ENCODE results near the gene CFAP100. TPM values are rescaled to one million over a fixed set of nuclear protein-coding genes. Genes with fewer than 3 reads are reported as not detected.

CFAP100 gene
- total RNA-seq, 4 donors from 2014 or later: not detected

DNA sequence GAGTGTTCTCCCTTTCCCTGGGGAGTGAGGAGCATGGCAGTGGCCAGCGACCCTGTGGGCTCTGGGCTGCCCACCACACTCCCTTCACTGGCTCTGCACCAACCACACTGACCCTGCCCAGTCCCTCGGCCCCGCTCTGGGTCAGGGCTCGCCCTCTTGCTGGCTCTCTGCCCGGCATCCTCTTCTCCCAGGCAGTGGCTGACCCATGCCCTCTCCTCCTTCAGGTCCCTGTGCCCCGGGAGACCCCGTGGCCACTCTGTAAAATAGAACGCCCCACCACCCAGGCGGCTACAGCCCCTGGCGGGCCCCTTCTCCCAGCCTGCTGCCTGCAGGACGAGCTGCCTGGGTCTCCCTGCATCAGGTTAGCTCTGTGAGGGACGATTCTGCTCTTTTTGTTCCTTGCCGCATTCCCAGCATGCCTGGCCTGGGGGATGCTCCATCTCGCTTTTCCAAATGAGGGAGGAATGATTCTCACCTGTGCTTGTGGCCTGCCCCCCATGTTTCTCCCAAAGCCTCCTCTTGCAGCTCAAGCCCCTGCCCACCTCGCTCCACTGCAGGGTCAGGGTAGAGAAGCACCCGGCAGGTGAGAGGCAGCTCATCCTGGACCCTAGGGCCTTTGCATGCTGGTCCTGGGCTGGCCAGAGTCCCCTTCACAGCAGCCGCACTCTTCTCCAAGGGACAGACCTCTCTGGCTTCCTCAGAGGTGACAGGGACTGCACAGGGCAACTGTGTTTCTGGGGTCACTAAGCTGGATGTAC is 14.5 kb upstream of the CFAP100 start:
- no peaks in the 10 kb centered on the region for H3K27me3 ChIP-seq
- 77% methylated on average over 17 of the region's 17 CpGs; no CpG with 5 or more reads in 1 of the 2 donors for WGBS, 2 donors (ENCODE audit: low coverage in 1 of 2)
- intact Hi-C loops (cut with DNase I; ENCODE audit: low total_unique reads) (no loop called here), in situ Hi-C loops (cut with MboI; ENCODE audit: low pct_ligation_motif_present in 1 of 4, low pct_unique_long_range_greater_than_20kb in 1 of 4, low sequenced_read_pairs in 3 of 4) (loop anchor here in 1 of 4 donors (25.0 kb wide), 1 partner anchor 243 kb away; no protein-coding TSS in a partner anchor)
- H3K4me1 ChIP-seq: no peaks in the 10 kb centered on the region
- TF ChIP-seq POLR2AphosphoS5 (IDR thresholded peaks at IDR 0.05) (no peak), POLR2A (IDR thresholded peaks at IDR 0.05) (no peak)
- H3K27ac ChIP-seq: no peak overlapping the region
- no peak for DNase-seq
- no peaks in the 10 kb centered on the region for H3K36me3 ChIP-seq
- H3K9me3 ChIP-seq: no peaks in the 10 kb centered on the region
- H3K4me3 ChIP-seq: no peak overlapping the region

DNA sequence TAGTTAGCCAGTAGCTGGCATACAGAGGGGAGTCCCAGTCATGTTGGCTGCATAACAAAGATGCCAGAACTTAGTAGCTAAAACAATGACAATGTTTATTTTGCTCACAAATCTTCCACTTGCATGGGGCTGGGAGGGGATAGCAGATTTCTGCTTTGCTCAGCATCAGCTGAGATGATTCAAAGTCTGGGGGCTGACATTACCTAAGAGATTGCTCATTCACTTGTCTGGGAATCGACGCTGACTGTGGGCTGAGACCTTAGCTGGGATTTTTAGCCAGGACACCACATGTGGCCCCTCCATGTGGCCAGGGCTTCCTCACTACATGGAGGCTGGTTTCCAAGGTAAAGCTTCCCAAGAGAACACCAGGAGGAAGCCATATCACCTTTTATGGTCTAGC is 12.7 kb upstream of the CFAP100 start:
- TF ChIP-seq, protein P1, sequence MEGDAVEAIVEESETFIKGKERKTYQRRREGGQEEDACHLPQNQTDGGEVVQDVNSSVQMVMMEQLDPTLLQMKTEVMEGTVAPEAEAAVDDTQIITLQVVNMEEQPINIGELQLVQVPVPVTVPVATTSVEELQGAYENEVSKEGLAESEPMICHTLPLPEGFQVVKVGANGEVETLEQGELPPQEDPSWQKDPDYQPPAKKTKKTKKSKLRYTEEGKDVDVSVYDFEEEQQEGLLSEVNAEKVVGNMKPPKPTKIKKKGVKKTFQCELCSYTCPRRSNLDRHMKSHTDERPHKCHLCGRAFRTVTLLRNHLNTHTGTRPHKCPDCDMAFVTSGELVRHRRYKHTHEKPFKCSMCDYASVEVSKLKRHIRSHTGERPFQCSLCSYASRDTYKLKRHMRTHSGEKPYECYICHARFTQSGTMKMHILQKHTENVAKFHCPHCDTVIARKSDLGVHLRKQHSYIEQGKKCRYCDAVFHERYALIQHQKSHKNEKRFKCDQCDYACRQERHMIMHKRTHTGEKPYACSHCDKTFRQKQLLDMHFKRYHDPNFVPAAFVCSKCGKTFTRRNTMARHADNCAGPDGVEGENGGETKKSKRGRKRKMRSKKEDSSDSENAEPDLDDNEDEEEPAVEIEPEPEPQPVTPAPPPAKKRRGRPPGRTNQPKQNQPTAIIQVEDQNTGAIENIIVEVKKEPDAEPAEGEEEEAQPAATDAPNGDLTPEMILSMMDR (IDR thresholded peaks at IDR 0.05): no peak
- H3K27ac ChIP-seq: no peak overlapping the region
- intact Hi-C loops (cut with DNase I; ENCODE audit: low total_unique reads) (no loop called here), in situ Hi-C loops (cut with MboI; ENCODE audit: low pct_ligation_motif_present in 1 of 4, low pct_unique_long_range_greater_than_20kb in 1 of 4, low sequenced_read_pairs in 3 of 4) (loop anchor here in 1 of 4 donors (25.0 kb wide), 1 partner anchor 245 kb away; no protein-coding TSS in a partner anchor)
- H3K4me3 ChIP-seq: no peak overlapping the region
- H3K27me3 ChIP-seq: no peaks in the 10 kb centered on the region
- WGBS, 2 donors (ENCODE audit: low coverage in 1 of 2): 35 to 75% methylated on average over 2 of the region's 2 CpGs
- H3K36me3 ChIP-seq: no peaks in the 10 kb centered on the region
- no peaks in the 10 kb centered on the region for H3K9me3 ChIP-seq
- DNase-seq: no peak
- no peaks in the 10 kb centered on the region for H3K4me1 ChIP-seq

DNA sequence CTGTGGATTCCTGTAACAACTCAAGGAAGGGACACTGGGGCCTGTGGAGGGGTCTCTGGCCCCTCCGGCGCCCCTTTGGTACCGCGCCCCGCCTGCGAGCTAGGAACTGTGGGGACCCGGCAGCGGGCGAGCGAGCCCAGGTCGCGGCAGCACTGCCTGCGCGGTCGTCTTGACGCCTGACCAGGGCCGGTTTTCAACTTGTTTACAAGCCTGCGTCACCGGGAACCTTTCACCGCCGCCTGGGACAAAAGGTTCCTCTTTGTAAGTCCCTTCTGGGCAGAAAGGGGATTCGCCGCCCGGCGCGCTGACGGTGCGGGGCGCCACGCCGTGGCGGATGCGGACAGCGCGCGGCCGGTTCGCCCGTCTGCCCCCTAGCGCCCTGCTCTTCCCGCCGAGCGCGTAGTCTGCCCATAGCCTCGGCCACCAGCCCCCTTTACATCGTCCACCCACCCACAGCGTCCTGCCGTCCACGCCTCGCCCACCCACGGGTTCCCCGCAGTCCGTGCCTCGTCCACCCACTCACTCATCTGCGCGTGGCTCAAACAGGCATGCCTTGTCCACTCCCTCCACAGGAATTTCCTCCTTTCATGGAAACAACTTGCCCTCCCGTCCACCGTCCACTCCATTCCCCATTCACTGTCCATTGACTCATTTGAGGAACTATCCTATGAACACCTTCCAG is 5.5 kb upstream of the CFAP100 start:
- peak; percentile 92 for DNase-seq
- TF ChIP-seq POLR2A (IDR thresholded peaks at IDR 0.05) (peak; percentile 60), POLR2AphosphoS5 (IDR thresholded peaks at IDR 0.05) (peak; percentile 25 to 74 (median 61)), EP300 (IDR thresholded peaks at IDR 0.05; ENCODE audit: low read depth) (peak; percentile 86)
- TF ChIP-seq, protein P1 (IDR thresholded peaks at IDR 0.05): peak; percentile 88 to 99 (median 93)
- Histone ChIP-seq H3K27me3 (peaks cover 7% of the 10 kb centered on the region), H3K36me3 (no peaks in the 10 kb centered on the region), H3K27ac (peak overlapping the region; percentile 20 to 80 (median 78)), H3K9me3 (no peaks in the 10 kb centered on the region), H3K4me3 (peak overlapping the region; percentile 21 to 49 (median 28)), H3K4me1 (peaks cover 5 to 10% (median 5%) of the 10 kb centered on the region in 4 donors)
- 2% methylated on average over 57 of the region's 58 CpGs; no CpG with 5 or more reads in 1 of the 2 donors for WGBS, 2 donors (ENCODE audit: low coverage in 1 of 2)
- intact Hi-C loops (cut with DNase I; ENCODE audit: low total_unique reads) (loop anchor here (1.0 to 2.0 kb wide), 2 partner anchors 34 to 130 kb away; no protein-coding TSS in a partner anchor), in situ Hi-C loops (cut with MboI; ENCODE audit: low pct_ligation_motif_present in 1 of 4, low pct_unique_long_range_greater_than_20kb in 1 of 4, low sequenced_read_pairs in 3 of 4) (loop anchor here in 1 of 4 donors (25.0 kb wide), 1 partner anchor 252 kb away; no protein-coding TSS in a partner anchor)

DNA sequence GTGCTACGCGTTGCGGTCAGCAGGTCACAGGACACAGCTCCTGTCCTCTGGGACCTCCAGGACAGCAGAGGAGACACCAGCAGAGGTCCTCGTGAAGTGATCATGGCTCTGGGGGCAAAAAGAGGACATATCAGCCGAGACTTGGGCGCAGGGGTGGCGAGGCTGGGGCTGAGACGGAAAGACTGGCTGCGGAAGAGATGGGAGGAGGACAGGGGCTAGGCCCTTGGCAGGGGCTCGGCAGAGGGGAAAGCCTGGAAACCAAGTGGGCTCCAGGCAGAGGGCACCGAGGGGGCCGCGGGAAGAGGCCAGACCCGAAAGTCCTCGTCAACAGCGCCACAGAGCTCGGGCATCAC is 4.9 kb upstream of the CFAP100 start:
- Histone ChIP-seq H3K9me3 (no peaks in the 10 kb centered on the region), H3K4me1 (peaks cover 5 to 14% (median 7%) of the 10 kb centered on the region in 4 donors), H3K27me3 (peaks cover 12% of the 10 kb centered on the region), H3K36me3 (no peaks in the 10 kb centered on the region), H3K27ac (peak overlapping the region in 1 of 4 donors; percentile 20), H3K4me3 (no peak overlapping the region)
- intact Hi-C loops (cut with DNase I; ENCODE audit: low total_unique reads): loop anchor here (1.0 to 2.0 kb wide), 2 partner anchors 35 to 130 kb away; no protein-coding TSS in a partner anchor
- TF ChIP-seq, protein P1 (IDR thresholded peaks at IDR 0.05): no peak
- TF ChIP-seq EP300 (IDR thresholded peaks at IDR 0.05; ENCODE audit: low read depth) (no peak), POLR2A (IDR thresholded peaks at IDR 0.05) (no peak), POLR2AphosphoS5 (IDR thresholded peaks at IDR 0.05) (no peak)
- WGBS, 2 donors (ENCODE audit: low coverage in 1 of 2): 60% methylated on average over 17 of the region's 17 CpGs; no CpG with 5 or more reads in 1 of the 2 donors
- in situ Hi-C loops (cut with MboI; ENCODE audit: low pct_ligation_motif_present in 1 of 4, low pct_unique_long_range_greater_than_20kb in 1 of 4, low sequenced_read_pairs in 3 of 4): loop anchor here (5.0 to 25.0 kb wide), 6 partner anchors 135 to 257 kb away; no protein-coding TSS in a partner anchor
- DNase-seq: no peak

Measured in transverse colon (tissue), 4 donors.